COLO668 (cell line): Measurements from ENCODE around the gene DIP2C.
"Not testable (repeated sequence)": the region's sequence is repeated elsewhere in the genome, so short reads cannot be mapped to it uniquely, and the experiment has no call there.

Experiments used
- DNase-seq: peaks from one replicate; lab custom pipeline; 2025; ENCODE audit not compliant: unreplicated experiment; lab: John Stamatoyannopoulos, UW

DIP2C gene

DNA sequence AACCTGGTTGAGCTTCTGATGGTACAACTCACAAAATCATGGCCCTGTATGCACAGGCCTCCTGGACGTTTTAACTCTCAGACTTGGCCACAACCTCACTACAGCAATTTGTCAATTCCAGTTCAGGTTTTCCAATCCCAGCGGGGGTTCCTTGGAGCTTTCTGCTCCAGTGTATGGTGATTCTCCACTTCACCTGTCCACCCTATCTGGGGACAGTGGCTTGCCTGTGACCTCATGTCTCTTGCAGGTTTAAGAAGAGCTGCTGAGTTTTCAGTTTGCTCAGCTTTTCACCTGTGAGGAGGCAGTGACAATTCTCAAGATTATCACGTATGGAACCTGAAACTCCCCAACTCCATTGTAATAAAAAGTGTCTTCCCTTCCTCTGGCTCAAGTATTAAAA, 254.1 kb downstream of the DIP2C start:
- no peak for DNase-seq

DNA sequence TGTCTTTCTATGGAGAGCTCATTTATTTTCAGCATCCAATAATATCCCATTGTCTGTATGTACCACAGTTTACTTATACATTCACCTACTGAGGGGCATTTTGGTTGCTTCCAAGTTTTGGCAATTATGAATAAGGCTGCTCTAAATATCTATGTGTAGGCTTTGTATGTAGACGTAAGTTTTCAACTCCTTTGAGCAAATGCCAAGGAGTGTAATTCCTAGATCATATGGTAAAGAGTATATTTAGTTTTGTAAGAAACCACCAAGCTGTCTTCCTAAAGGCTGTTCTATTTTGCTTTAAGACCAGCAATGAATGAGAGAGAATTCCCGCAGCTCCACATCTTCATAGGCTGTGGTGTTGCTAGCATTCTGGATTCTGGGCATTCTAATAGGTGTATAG, 259.8 kb downstream of the DIP2C start:
- no peak for DNase-seq

DNA sequence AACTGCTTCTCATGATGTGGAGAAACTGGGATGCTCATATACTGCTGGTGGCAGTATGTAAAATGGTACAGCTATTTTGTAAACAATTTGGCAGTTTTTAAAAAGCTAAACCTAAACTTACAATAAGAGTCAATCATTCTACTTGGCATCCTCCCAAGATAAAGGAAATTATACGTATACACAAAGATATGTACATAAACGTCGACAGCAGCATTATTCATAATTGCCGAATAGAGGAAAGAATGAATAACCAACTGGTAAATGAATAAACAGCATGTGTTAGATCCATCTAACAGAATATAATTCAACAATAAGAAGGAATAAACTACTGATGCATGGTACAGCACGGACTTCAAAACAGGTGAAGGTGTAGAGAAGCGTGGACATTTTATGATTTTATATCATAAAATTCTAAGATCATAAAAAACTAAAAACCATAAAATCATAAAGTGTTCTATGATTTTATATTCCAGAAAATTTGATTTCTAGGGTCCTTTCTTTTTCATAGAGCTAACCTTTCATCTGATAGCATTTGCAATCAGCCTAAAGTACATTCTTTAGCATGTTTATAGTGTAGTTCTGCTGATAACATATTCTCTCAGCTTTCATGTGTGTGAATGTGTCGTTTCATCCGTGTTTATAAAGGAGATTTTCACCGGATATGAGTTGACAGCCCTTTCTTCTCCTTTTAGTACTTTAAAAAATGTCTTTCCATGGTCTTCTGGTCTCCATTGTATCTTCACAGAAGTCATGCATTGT, 261.5 kb downstream of the DIP2C start:
- no peak for DNase-seq

DNA sequence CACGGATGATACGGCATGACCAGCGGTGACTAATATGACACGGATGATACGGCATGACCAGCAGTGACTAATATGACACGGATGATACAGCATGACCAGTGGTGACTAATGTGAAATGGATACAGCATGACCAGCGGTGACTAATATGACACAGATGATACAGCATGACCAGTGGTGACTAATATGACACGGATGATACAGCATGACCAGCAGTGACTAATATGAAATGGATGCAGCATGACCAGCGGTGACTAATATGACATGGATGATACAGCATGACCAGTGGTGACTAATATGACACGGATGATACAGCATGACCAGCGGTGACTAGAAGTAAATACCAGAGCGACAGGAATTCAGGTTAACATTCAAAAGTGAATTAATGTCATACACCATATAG, 264.1 kb downstream of the DIP2C start:
- DNase-seq = not testable (repeated sequence)

DNA sequence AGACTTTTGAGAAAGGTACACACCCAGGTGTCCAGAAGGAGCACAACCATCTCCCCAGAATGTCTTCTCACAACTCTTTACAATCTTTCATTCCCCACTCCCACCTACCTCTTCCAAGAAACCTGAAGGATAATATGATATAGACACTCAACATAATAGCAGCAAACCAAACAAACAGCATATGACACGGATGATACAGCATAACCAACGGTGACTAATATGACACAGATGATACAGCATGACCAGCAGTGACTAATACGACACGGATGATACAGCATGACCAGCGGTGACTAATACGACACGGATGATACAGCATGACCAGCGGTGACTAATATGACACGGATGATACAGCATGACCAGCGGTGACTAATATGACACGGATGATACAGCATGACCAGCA, 264.7 kb downstream of the DIP2C start:
- not testable (repeated sequence) for DNase-seq

DNA sequence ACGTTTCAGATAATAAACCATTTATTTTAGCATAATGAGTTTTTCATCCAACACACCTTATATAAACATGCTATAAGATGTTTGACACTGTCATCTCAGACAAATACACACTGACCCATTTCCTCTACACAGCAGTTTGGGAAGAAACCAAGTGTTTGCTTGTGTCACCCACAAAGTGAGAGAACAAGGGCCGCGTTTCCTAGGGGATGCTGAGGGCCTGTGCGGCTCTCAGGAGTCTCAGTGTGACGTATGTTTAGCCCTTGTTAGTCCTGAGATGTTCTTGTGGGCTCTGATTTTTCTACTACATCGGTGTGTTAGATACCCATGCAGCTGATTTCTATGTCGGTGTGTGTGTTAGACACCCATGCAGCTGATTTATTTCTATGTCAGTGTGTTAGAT, 266.3 kb downstream of the DIP2C start:
- DNase-seq = no peak

DNA sequence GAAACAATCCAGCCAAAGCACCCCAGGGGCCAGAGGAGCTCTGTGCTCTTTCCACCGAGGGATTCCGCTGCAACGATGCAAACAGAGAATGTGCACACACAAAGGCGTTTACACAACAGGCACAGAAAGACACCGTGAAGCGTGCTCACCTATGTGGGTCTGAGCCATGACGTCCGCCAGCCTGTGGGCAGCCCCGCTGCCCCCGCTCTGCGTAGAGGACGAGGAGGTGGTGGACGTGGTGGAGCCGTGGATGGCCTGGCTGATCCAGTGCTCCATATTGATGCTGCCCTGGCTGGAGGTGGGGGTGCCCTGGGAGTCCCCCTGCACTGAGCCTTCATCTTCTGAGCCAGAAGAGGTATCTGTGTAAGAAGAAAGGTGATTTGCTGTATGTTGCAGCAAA, 266.8 kb downstream of the DIP2C start:
- no peak for DNase-seq

DNA sequence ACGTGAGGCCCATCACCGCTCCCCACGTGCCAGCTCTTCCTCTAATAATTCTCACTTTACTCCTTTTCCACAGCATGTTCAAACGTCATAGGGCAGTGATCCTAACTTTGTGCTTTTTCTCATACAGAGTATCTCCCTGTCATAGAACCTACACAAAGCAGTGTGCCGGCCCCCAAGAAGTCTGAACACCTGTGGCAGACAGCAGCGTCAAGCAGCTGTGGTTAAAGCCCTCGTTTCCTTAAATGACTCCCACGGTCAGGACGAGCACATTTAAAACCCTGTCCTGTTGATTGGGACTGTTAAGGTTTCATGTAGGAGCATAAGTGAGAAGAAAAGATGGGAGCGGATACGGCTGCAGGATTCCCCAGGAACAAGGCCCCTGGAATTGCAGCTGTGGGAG, 267.2 kb downstream of the DIP2C start:
- no peak for DNase-seq

DNA sequence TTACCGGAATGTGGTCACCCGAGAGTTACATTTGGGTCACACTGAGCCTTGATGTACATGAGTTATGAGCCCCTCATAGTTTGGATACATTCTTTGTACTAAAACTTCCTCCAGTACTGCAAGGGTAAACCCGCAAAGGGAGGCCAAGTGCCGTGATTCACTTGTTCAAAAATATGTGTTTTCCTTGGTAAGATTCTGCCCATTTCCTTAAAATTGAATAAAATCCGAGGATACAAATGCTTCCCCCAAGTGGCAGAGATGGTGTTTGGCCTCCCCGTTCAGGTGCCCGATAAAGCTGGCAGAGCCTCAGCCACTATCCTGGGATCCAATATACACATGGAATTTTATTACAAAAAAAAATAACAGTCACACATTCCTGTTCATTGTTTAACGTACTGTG, 268.3 kb downstream of the DIP2C start:
- no peak for DNase-seq

DNA sequence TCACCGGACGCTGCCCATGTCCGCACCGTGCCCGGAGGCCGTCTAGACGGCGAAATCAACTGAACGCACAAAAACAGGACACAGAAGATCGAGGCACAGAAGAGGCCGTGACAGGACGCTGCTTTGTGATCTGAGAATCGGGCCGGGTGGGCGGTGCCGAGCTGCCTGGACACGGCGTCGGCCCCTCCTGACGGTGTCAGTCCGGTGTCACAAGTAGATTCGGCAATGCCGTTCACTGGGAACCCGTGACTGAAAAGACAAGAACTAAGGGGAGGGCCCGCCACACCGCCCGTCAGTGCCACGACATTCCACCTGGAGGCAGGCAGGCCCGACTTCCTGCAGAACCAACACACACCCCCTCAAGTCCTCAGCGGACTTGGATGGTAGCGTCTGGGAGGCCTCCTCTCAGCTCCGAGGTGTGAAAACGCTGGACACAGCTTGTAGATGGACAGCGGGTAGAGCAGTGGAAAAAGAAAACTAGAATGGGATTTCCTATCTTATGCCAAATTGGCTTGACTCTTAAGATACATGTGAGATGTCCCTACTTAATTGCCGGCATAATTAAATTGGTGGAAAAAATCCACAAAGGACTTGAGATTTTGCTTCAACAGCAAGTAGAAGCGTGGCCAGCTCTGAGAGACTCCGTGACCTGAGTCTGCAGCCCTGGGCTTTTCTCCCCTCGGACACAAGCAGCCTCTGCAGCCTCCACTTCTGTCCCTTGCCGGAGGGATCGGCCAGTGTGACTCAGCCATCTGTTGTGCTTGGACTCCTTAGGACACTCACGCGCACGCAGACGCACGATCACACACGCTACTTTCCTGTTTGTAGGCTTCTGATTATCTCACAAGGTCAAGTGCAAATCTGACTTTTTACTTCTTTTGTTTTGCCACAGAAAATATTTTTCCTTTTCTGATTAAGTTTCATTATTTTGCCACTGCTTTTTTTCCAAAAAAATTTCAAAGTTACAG, 269.0 kb downstream of the DIP2C start:
- no peak for DNase-seq

DNA sequence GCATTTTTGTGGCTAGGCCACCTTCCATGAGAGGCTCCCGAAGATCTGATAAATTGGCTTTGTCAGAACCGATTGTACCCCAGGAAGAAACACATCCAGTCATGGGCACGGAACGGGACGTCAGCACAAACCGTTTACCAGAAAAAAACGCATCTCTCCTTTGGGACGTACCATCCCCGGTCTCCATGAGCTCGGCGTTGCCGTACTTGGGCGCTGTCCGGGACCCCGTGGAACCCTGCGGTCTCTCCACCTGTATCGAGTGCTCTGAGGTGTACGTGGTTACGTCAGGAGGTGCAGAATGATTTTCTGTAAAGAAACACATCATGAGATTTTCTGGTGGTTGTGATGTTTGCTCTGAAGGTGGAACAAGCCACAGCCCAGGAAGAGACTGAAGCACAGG, 270.6 kb downstream of the DIP2C start:
- no peak for DNase-seq

DNA sequence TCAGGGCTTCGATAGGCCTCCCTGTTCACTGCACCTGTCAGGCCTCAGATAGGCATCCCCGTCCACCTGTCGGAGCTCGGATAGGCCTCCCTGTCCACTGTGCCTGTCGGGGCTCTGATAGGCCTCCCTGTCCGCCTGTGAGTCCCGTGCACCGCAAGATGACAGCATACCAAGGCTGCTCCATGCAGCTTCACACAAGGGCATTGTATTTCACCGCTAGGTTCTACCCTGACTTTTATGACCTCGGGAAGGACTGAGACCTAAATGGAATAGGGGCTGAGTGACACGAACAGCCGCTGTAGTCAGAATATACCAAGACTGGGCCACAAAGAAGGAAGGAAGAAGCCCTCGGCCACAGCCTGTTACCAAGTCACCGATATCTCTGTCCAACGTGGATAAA, 271.2 kb downstream of the DIP2C start:
- DNase-seq = no peak

DNA sequence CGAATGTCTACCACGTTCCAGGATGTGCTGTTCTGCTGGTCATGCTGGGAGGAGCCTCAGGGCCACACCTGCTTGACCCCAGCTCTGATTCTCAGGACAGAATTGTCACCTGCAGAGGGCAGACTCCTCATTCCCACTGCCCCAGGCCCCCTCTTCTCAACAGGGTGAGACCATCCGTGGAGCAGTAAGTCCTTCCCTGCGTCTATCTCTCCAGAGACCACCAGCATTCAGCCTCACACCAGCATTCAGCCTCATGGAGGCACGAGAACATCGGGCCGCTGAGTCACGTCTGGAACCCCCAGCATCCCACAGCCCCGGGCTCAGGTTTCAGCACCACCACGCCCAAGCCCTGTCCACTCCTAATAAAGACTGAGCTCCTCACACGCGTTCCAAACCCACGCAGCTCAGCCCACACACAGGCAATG, 273.4 kb downstream of the DIP2C start:
- no peak for DNase-seq

DNA sequence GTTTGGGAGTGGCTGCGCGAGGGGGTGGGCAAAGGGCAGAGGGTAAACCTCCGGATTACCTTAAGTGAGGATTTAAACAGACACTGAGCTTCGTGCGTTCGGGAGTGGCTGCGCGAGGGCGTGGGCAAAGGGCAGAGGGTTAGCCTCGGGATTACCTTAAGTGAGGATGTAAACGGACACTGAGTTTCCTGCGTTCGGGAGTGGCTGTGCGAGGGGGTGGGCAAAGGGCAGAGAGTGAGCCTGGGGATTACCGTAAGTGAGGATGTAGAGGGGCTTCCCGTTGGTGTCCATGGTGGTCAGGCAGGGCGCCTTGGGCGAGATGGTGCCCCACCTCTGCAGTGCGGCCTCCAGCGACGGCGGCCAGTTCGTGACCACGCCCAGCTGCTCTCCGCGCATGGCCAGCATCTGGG, 275.8 kb downstream of the DIP2C start:
- no peak for DNase-seq

DNA sequence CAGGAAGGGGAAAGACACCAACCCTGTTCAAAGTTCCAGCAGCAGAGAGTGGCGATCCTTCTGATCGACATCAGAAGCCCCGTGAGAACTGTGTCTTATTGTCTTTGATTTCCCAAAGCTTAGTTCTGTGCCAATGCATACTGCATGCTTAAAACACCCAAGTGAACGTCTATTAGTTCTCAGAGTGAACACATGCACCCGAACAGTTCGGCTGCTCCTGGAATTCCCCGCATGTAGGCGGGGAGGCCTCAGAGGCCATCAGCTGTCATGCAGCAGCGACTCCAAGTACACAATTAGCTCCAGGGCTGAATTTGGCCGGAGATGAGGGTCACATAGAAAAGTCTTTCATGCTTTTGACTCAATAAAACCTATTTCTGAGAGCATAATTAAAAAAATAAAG, 277.4 kb downstream of the DIP2C start:
- DNase-seq = no peak

DNA sequence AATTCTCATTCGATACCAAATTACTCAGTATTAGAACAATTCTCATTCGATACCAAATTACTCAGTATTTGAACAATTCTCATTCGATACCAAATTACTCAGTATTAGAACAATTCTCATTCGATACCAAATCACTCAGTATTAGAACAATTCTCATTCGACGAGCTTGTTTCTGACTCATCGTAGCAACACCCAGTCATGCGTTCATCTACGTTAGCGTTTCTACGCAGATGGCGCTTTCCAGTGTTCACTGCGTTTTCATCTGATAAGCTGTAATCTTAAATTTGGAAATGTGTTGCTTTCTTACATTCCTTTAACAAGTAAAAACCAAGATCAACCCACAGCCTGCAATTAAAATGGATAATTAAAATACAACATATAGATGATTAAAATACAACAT, 277.9 kb downstream of the DIP2C start:
- DNase-seq = no peak

DNA sequence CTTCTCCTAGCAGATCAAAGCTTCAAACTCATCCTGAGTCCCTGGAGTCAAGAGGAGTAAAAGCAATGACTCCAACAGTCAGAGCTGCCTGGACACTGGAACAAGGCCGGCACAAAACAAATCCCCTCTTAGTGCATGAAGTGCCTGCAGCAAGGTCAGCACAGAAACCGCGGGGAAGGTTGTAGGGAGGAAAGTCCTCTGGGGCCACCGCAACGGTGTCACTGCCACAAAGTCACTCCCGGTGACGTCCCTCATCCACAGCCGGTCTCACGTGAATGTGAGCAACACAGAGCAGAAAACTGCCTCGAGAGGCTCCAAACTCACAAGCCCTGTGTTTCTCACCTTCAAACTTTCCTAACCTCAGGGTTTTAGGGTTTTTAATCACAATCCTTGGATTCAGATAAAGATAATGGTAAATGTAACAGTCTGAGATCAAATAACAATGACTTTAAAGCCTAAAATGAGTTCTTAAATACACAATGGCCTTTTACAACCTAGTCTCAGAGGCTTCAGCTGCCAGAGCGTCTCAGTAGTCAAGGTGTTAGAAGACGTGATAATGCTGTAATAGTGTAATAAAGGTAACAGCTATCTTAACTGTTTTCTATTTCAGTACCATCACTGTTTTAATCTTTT, 279.9 kb downstream of the DIP2C start:
- no peak for DNase-seq

DNA sequence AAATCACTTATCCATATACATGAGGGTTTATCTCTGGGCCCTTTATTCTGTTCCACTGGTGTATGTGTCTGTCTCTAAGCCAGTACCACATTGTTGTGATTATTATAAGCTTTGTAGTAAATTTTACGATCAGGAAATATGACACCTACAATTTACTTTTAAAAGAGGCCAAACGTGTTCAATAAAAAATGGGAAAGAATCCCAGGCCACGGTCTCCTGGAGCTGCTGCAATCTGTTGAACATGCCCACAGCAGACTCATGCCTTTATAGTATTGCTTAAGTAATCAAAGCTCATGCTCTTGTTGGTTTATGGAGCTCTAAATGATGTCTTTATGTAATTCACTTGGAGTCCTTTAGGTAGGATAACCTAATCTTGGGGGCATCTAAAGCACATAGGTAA, 281.2 kb downstream of the DIP2C start:
- no peak for DNase-seq

DNA sequence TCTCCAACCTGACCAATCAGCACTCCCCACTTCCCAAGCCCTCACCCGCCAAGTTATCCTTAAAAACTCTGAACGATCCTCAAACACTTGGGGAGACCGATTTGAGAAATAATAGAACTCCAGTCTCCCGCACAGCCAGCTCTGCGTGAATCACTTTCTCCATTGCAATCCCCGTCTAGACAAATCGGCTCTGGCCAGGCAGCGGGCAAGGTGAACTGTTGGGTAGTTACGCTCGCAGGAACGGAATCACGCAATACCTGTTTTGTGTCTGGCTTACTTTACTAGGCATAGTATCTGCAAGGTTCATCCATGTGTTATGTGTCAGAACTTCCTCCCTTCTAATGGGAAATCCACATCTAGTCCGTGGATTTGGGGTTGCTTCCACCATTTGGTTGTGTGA, 282.5 kb downstream of the DIP2C start:
- DNase-seq = no peak

DNA sequence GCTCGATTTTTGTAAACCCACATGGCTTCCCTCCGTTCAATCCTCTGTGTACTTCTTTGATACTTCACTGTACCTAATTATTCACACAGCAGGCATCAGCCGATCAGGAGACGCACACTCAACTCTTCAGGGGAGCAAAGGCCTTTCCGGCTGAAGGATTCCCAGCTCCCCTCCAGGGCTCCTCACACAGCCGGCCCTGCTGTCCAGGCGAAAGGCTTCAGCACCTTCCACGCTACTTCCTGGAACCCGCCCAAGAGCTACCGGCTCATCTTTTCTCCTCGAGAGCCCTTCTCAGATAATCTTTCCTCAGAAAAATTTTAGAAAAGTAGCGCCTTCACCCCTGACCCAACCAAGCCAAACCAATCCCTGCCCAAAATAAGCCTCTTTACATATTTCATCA, 283.8 kb downstream of the DIP2C start:
- no peak for DNase-seq

DNA sequence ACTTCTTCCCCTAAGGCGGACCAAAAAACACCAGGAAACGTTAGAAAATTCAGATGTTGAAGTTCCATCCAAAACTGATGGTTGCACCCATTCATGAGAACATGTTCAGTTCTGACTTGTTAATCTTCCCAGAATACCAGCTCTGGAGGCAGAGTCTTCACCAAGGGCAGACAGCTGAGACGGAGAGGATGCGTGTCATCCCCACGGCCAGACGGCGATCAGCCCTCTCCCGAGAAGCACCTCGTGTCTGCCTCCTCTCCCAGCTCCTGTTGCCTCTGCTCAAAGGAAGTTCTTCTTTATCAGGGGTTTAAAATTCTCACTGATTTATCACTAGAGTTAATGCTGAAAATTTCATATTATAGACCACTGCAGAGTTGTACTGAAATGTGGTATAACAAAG, 284.5 kb downstream of the DIP2C start:
- DNase-seq = no peak

DNA sequence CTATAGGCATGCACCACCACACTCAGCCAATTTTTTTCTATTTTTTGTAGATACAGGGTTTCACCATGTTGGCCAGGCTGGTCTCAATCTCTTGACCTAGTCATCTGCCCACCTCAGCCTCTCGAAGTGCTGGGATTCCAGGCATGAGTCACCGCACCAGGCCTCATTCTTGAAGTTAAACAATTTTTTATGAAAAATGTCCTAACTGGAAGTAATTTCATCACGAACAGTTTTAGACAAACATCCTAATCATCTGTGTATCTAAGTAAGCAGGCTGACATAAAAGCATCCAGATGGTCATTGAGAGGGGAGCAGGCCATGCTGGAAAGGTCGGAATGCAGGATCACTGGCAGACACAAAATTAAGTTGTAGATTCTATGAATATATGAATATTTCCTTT, 285.1 kb downstream of the DIP2C start:
- no peak for DNase-seq
